Umbilical cord (tissue), 2 donors: ENCODE measurements around the gene G3BP2. TPM values are rescaled to one million over a fixed set of nuclear protein-coding genes. Genes with fewer than 3 reads are reported as not detected.
A peak's percentile ranks its signal among the peaks of the same experiment; 100 is the strongest.
"Not testable (repeated sequence)": the region's sequence is repeated elsewhere in the genome, so short reads cannot be mapped to it uniquely, and the experiment has no call there.

Source experiments
- DNase-seq: peaks from one replicate; pipeline ENCODE4 v3.0.0-alpha.2; 2015; ENCODE audit warnings: low spot score
- total RNA-seq: library from RNA; depleted of rRNA; stranded (reverse); fragments of >200 nt; gene quantifications from one replicate; pipeline ENCODE4 v1.2.3, GENCODE V29; 2014; ENCODE audit warnings: low replicate concordance; ENCODE audit not compliant: insufficient read depth

Gene G3BP2
- total RNA-seq, 1 donor from 2014 or later, result 94.9 TPM

- DNase-seq, result no peak
These were observed 10.4 kb upstream of the G3BP2 start for GRCh38 chr4:75683482-75684155.

GRCh38 chr4:75679876-75680575, 6.8 kb upstream of the G3BP2 start:
- no peak for DNase-seq

- DNase-seq, result no peak
These were observed 5.8 kb upstream of the G3BP2 start for GRCh38 chr4:75678965-75679364.

- DNase-seq, result no peak
These were observed 5.3 kb upstream of the G3BP2 start for GRCh38 chr4:75678473-75678872.

- no peak for DNase-seq
These were observed 1.9 kb upstream of the G3BP2 start for GRCh38 chr4:75675004-75675531.

- DNase-seq, result peak; percentile 27
These were observed 733 bp upstream of the G3BP2 start for GRCh38 chr4:75673959-75674328.

GRCh38 chr4:75672461-75673026, 667 bp downstream of the G3BP2 start:
- peak; percentile 64 for DNase-seq

GRCh38 chr4:75671802-75672421, 1.3 kb downstream of the G3BP2 start:
- peak; percentile 29 for DNase-seq

- DNase-seq, result no peak
These were observed 4.6 kb downstream of the G3BP2 start for GRCh38 chr4:75668596-75668995.

- not testable (repeated sequence) for DNase-seq
These were observed 5.6 kb downstream of the G3BP2 start for GRCh38 chr4:75667636-75668035.

GRCh38 chr4:75666299-75666698, 6.9 kb downstream of the G3BP2 start:
- DNase-seq, result no peak

GRCh38 chr4:75664604-75665003, 8.6 kb downstream of the G3BP2 start:
- DNase-seq, result not testable (repeated sequence)

- DNase-seq, result no peak
These were observed 10.6 kb downstream of the G3BP2 start for GRCh38 chr4:75662626-75663025.

- no peak for DNase-seq
These were observed 12.7 kb downstream of the G3BP2 start for GRCh38 chr4:75660491-75660890.

GRCh38 chr4:75659512-75660031, 13.6 kb downstream of the G3BP2 start:
- no peak for DNase-seq

GRCh38 chr4:75658876-75659275, 14.3 kb downstream of the G3BP2 start:
- DNase-seq, result no peak

GRCh38 chr4:75655562-75655961, 17.6 kb downstream of the G3BP2 start:
- DNase-seq, result no peak

GRCh38 chr4:75654905-75655304, 18.3 kb downstream of the G3BP2 start:
- no peak for DNase-seq

- no peak for DNase-seq
These were observed 19.2 kb downstream of the G3BP2 start for GRCh38 chr4:75653845-75654503.

- no peak for DNase-seq
These were observed 29.1 kb downstream of the G3BP2 start for GRCh38 chr4:75644095-75644494.

GRCh38 chr4:75643651-75644050, 29.6 kb downstream of the G3BP2 start:
- DNase-seq, result no peak
